Measurements from ENCODE around the gene ANKLE2.
"Not testable (repeated sequence)": the region's sequence is repeated elsewhere in the genome, so short reads cannot be mapped to it uniquely, and the experiment has no call there.

ANKLE2 gene

GRCh38 chr12:132761921-132762583, 420 bp upstream of the ANKLE2 start:
- Histone ChIP-seq H3K9ac (ENCODE audit: low read length) (peak overlapping the region; percentile 95), H3K9me3 (ENCODE audit: control insufficient read depth, low read length) (no peaks in the 10 kb centered on the region), H3K27me3 (ENCODE audit: control insufficient read depth in 1 of 2, insufficient read depth in 1 of 2, low read length in 2 of 2) (no peaks in the 10 kb centered on the region), H3K14ac (ENCODE audit: low read length in 2 of 2) (no peak overlapping the region), H3K4me1 (ENCODE audit: control insufficient read depth, insufficient read depth, low read depth, low read length) (peaks cover 15% of the 10 kb centered on the region), H3K18ac (ENCODE audit: low read depth in 1 of 2, low read length in 2 of 2) (peak overlapping the region; percentile 95 to 96), H2BK5ac (ENCODE audit: low read depth, low read length, poor library complexity, severe bottlenecking) (peak overlapping the region; percentile 96), H2BK12ac (ENCODE audit: low read length in 2 of 2) (peak overlapping the region in 1 of 2 experiments; percentile 49), H4K91ac (ENCODE audit: low read length) (peak overlapping the region; percentile 18), H2AK5ac (ENCODE audit: low read length, severe bottlenecking) (no peak overlapping the region), H2AFZ (ENCODE audit: low read depth, low read length) (peak overlapping the region; percentile 62), H3K4ac (ENCODE audit: low read depth in 1 of 2, low read length in 2 of 2) (peak overlapping the region; percentile 91 to 95), H3K4me3 (ENCODE audit: insufficient read depth in 1 of 2, low read depth in 1 of 2, low read length in 2 of 2) (peak overlapping the region; percentile 80 to 96), H3K4me2 (ENCODE audit: low read length, poor library complexity, severe bottlenecking) (peak overlapping the region; percentile 63), H2BK120ac (ENCODE audit: low read depth, low read length) (peak overlapping the region; percentile 100), H3K23ac (ENCODE audit: low read length in 2 of 2) (peak overlapping the region in 1 of 2 experiments; percentile 96), H2BK15ac (ENCODE audit: low read depth, poor library complexity, severe bottlenecking) (peak overlapping the region; percentile 48), H3K79me1 (replicated peaks; ENCODE audit: low read length, poor library complexity, severe bottlenecking) (peaks cover 8% of the 10 kb centered on the region), H4K8ac (ENCODE audit: low read length) (peak overlapping the region; percentile 91), H3K36me3 (ENCODE audit: control insufficient read depth in 1 of 2, insufficient read depth in 2 of 2, low read depth in 1 of 2, low read length in 2 of 2) (peaks cover 18 to 28% of the 10 kb centered on the region in 2 experiments), H3K27ac (ENCODE audit: low read length, poor library complexity, severe bottlenecking) (peak overlapping the region; percentile 96)
- under 1% methylated on average over 46 of the region's 89 CpGs for WGBS
- peak; percentile 93 for DNase-seq

GRCh38 chr12:132759359-132759758, 2.3 kb downstream of the ANKLE2 start:
- WGBS: over 99% methylated on average over 4 of the region's 8 CpGs
- Histone ChIP-seq H3K14ac (ENCODE audit: low read length in 2 of 2) (no peak overlapping the region), H3K4me2 (ENCODE audit: low read length, poor library complexity, severe bottlenecking) (peak overlapping the region; percentile 47), H2BK5ac (ENCODE audit: low read depth, low read length, poor library complexity, severe bottlenecking) (no peak overlapping the region), H2BK15ac (ENCODE audit: low read depth, poor library complexity, severe bottlenecking) (no peak overlapping the region), H4K8ac (ENCODE audit: low read length) (no peak overlapping the region), H3K4me3 (ENCODE audit: insufficient read depth in 1 of 2, low read depth in 1 of 2, low read length in 2 of 2) (peak overlapping the region in 1 of 2 experiments; percentile 92), H3K9me3 (ENCODE audit: control insufficient read depth, low read length) (no peaks in the 10 kb centered on the region), H4K91ac (ENCODE audit: low read length) (no peak overlapping the region), H2AFZ (ENCODE audit: low read depth, low read length) (no peak overlapping the region), H3K27ac (ENCODE audit: low read length, poor library complexity, severe bottlenecking) (peak overlapping the region; percentile 95), H2AK5ac (ENCODE audit: low read length, severe bottlenecking) (peak overlapping the region; percentile 95), H3K23ac (ENCODE audit: low read length in 2 of 2) (no peak overlapping the region), H3K4me1 (ENCODE audit: control insufficient read depth, insufficient read depth, low read depth, low read length) (peaks cover 11% of the 10 kb centered on the region), H3K36me3 (ENCODE audit: control insufficient read depth in 1 of 2, insufficient read depth in 2 of 2, low read depth in 1 of 2, low read length in 2 of 2) (peaks cover 26 to 39% of the 10 kb centered on the region in 2 experiments), H3K27me3 (ENCODE audit: control insufficient read depth in 1 of 2, insufficient read depth in 1 of 2, low read length in 2 of 2) (no peaks in the 10 kb centered on the region), H3K4ac (ENCODE audit: low read depth in 1 of 2, low read length in 2 of 2) (no peak overlapping the region), H3K79me1 (replicated peaks; ENCODE audit: low read length, poor library complexity, severe bottlenecking) (peaks cover 6% of the 10 kb centered on the region), H3K9ac (ENCODE audit: low read length) (no peak overlapping the region), H2BK12ac (ENCODE audit: low read length in 2 of 2) (no peak overlapping the region), H2BK120ac (ENCODE audit: low read depth, low read length) (no peak overlapping the region), H3K18ac (ENCODE audit: low read depth in 1 of 2, low read length in 2 of 2) (no peak overlapping the region)
- no peak for DNase-seq

- H3K4me2 ChIP-seq (ENCODE audit: low read length, poor library complexity, severe bottlenecking): not testable (repeated sequence)
Observed at GRCh38 chr12:132758825-132759224, 2.8 kb downstream of the ANKLE2 start.

GRCh38 chr12:132754160-132754932, 7.3 kb downstream of the ANKLE2 start:
- Histone ChIP-seq H3K4me1 (ENCODE audit: control insufficient read depth, insufficient read depth, low read depth, low read length) (peaks cover 6% of the 10 kb centered on the region), H3K14ac (ENCODE audit: low read length in 2 of 2) (no peak overlapping the region), H3K79me1 (replicated peaks; ENCODE audit: low read length, poor library complexity, severe bottlenecking) (peaks cover 8% of the 10 kb centered on the region), H3K23ac (ENCODE audit: low read length in 2 of 2) (no peak overlapping the region), H2BK12ac (ENCODE audit: low read length in 2 of 2) (no peak overlapping the region), H3K18ac (ENCODE audit: low read depth in 1 of 2, low read length in 2 of 2) (no peak overlapping the region), H2BK15ac (ENCODE audit: low read depth, poor library complexity, severe bottlenecking) (no peak overlapping the region), H3K9me3 (ENCODE audit: control insufficient read depth, low read length) (no peaks in the 10 kb centered on the region), H4K8ac (ENCODE audit: low read length) (no peak overlapping the region), H3K27me3 (ENCODE audit: control insufficient read depth in 1 of 2, insufficient read depth in 1 of 2, low read length in 2 of 2) (no peaks in the 10 kb centered on the region), H3K4ac (ENCODE audit: low read depth in 1 of 2, low read length in 2 of 2) (no peak overlapping the region), H3K4me2 (ENCODE audit: low read length, poor library complexity, severe bottlenecking) (no peak overlapping the region), H3K36me3 (ENCODE audit: control insufficient read depth in 1 of 2, insufficient read depth in 2 of 2, low read depth in 1 of 2, low read length in 2 of 2) (peaks cover 67 to 76% of the 10 kb centered on the region in 2 experiments), H3K4me3 (ENCODE audit: insufficient read depth in 1 of 2, low read depth in 1 of 2, low read length in 2 of 2) (no peak overlapping the region), H2BK5ac (ENCODE audit: low read depth, low read length, poor library complexity, severe bottlenecking) (no peak overlapping the region), H4K91ac (ENCODE audit: low read length) (no peak overlapping the region), H3K9ac (ENCODE audit: low read length) (no peak overlapping the region), H2AFZ (ENCODE audit: low read depth, low read length) (no peak overlapping the region), H2BK120ac (ENCODE audit: low read depth, low read length) (no peak overlapping the region), H3K27ac (ENCODE audit: low read length, poor library complexity, severe bottlenecking) (no peak overlapping the region), H2AK5ac (ENCODE audit: low read length, severe bottlenecking) (no peak overlapping the region)
- DNase-seq: no peak
- 93% methylated on average over 13 of the region's 14 CpGs for WGBS

More at GRCh38 chr12:132758825-132759224, 2.8 kb downstream of the ANKLE2 start:
- not testable (repeated sequence) for H4K91ac ChIP-seq (ENCODE audit: low read length); H3K9ac ChIP-seq (ENCODE audit: low read length); H2AFZ ChIP-seq (ENCODE audit: low read depth, low read length); H3K27me3 ChIP-seq (ENCODE audit: control insufficient read depth in 1 of 2, insufficient read depth in 1 of 2, low read length in 2 of 2); H3K4me3 ChIP-seq (ENCODE audit: insufficient read depth in 1 of 2, low read depth in 1 of 2, low read length in 2 of 2); H3K9me3 ChIP-seq (ENCODE audit: control insufficient read depth, low read length); H4K8ac ChIP-seq (ENCODE audit: low read length); H2BK12ac ChIP-seq (ENCODE audit: low read length in 2 of 2); H3K23ac ChIP-seq (ENCODE audit: low read length in 2 of 2); DNase-seq; H3K79me1 ChIP-seq (replicated peaks; ENCODE audit: low read length, poor library complexity, severe bottlenecking); H3K14ac ChIP-seq (ENCODE audit: low read length in 2 of 2); H2BK15ac ChIP-seq (ENCODE audit: low read depth, poor library complexity, severe bottlenecking); H3K18ac ChIP-seq (ENCODE audit: low read depth in 1 of 2, low read length in 2 of 2); H2BK120ac ChIP-seq (ENCODE audit: low read depth, low read length); H2BK5ac ChIP-seq (ENCODE audit: low read depth, low read length, poor library complexity, severe bottlenecking); H3K4ac ChIP-seq (ENCODE audit: low read depth in 1 of 2, low read length in 2 of 2); H2AK5ac ChIP-seq (ENCODE audit: low read length, severe bottlenecking)
- WGBS: 88% methylated on average over 17 of the region's 28 CpGs
- peak overlapping the region; percentile 68 for H3K27ac ChIP-seq (ENCODE audit: low read length, poor library complexity, severe bottlenecking)
- H3K4me1 ChIP-seq (ENCODE audit: control insufficient read depth, insufficient read depth, low read depth, low read length): peaks cover 11% of the 10 kb centered on the region
- H3K36me3 ChIP-seq (ENCODE audit: control insufficient read depth in 1 of 2, insufficient read depth in 2 of 2, low read depth in 1 of 2, low read length in 2 of 2): peaks cover 25 to 41% of the 10 kb centered on the region in 2 experiments
